Activated CD8-positive, alpha-beta T cell treated with anti-CD3 and anti-CD28 coated beads for 36 hours (primary cell): Measurements from ENCODE around the gene RBM15. TPM values are rescaled to one million over a fixed set of nuclear protein-coding genes. Genes with fewer than 3 reads are reported as not detected.

Experiments
- ATAC-seq: fragments of 200-7000 bp; cut with Tn5 transposase; one replicate; pipeline ENCODE4 v1.10.0; 2021; ENCODE audit warnings: mild to moderate bottlenecking, moderate library complexity
- CTCF ChIA-PET: fragments of 350-600 bp; sonication (Branson Sonifier 250); formaldehyde crosslinking; loops from one replicate; lab custom pipeline; 2021; ENCODE audit warnings: antibody characterized with exemption; lab: Charles Lee
- POLR2A ChIA-PET: fragments of 350-600 bp; sonication (Branson Sonifier 250); formaldehyde crosslinking; loops from one replicate; lab custom pipeline; 2021; ENCODE audit warnings: antibody characterized with exemption; lab: Charles Lee
- DNase-seq: peaks from one replicate; pipeline ENCODE4 v3.0.0-alpha.2; 2020
- H3K27ac Mint-ChIP-seq: one replicate; pipeline ENCODE4 v1.8.0; 2021; ENCODE audit warnings: mild to moderate bottlenecking, mixed read lengths
- H3K27me3 Mint-ChIP-seq: one replicate; pipeline ENCODE4 v1.8.0; 2021; ENCODE audit warnings: mixed read lengths
- H3K36me3 Mint-ChIP-seq: one replicate; pipeline ENCODE4 v1.8.0; 2021; ENCODE audit warnings: low read depth, mixed read lengths
- H3K4me1 Mint-ChIP-seq: one replicate; pipeline ENCODE4 v1.8.0; 2021; ENCODE audit warnings: low read depth, mixed read lengths
- H3K4me3 Mint-ChIP-seq: one replicate; pipeline ENCODE4 v1.8.0; 2021; ENCODE audit warnings: mild to moderate bottlenecking, moderate library complexity, mixed read lengths
- H3K9me3 Mint-ChIP-seq: one replicate; pipeline ENCODE4 v1.8.0; 2021; ENCODE audit warnings: mixed read lengths
- CTCF ChIP-seq: fragments of 200-600 bp; IDR thresholded peaks from one replicate; pipeline ENCODE4 v1.8.0; 2022; ENCODE audit warnings: antibody characterized with exemption, mild to moderate bottlenecking
- intact Hi-C: fragments of 100-400 bp; cut with micrococcal nuclease; formaldehyde crosslinking; loops from one replicate; pipeline ENCODE4 v1.10.0; 2022
- total RNA-seq, 2 experiments: library from RNA; stranded (reverse); gene quantifications; one replicate each; pipeline ENCODE4 v1.2.3, GENCODE V29; 2021

RBM15 gene
- total RNA-seq, 2 experiments from 2014 or later: 70.8 to 72.5 TPM

DNA sequence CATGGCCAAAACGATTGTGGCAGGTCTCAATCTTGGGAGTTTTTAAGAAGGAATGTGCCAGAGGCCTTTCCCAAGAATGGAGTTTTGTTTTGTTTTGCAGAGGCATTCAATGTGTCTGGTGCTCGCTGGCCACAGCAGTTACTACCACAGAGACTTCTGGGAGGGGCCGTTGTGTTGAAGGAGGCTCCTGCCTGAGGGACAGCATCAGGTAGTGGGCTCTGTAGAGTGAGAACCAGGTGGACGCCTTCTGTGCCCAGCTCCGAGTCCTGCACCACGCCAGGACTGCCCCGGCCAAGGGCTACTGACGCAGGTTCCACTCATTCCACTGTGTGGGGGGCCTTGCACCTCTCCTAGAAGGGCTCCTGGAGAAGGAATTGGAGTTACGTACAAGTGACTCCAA, 44.9 kb upstream of the RBM15 start:
- ChIA-PET POLR2A (no interaction called here), CTCF (interaction anchor here (1.7 kb wide), 1 partner anchor 18 kb away, joined by 7 read pairs; no protein-coding TSS in a partner anchor)
- intact Hi-C loops: no loop called here
- Mint-ChIP-seq H3K4me1 (no peaks in the 10 kb centered on the region), H3K4me3 (no peak overlapping the region), H3K27me3 (no peaks in the 10 kb centered on the region), H3K36me3 (no peaks in the 10 kb centered on the region), H3K9me3 (no peaks in the 10 kb centered on the region), H3K27ac (no peak overlapping the region)
- TF ChIP-seq CTCF: no peak
- no peak for DNase-seq
- no peak for ATAC-seq

GRCh38 chr1:110298991-110299390, 40.2 kb upstream of the RBM15 start:
- H3K4me1 Mint-ChIP-seq: no peaks in the 10 kb centered on the region
- no peaks in the 10 kb centered on the region for H3K27me3 Mint-ChIP-seq
- ChIA-PET POLR2A (interaction anchor here (1.1 kb wide), 1 partner anchor 76 kb away, joined by 3 read pairs; no protein-coding TSS in a partner anchor), CTCF (interaction anchor here (0.9 to 2.7 kb wide), 4 partner anchors 12 to 96 kb away, joined by 3 to 15 read pairs (median 9); no protein-coding TSS in a partner anchor)
- H3K9me3 Mint-ChIP-seq: no peaks in the 10 kb centered on the region
- no peak overlapping the region for H3K27ac Mint-ChIP-seq
- intact Hi-C loops: no loop called here
- no peak for DNase-seq
- TF ChIP-seq CTCF: no peak
- H3K4me3 Mint-ChIP-seq: no peak overlapping the region
- no peaks in the 10 kb centered on the region for H3K36me3 Mint-ChIP-seq
- ATAC-seq: no peak

GRCh38 chr1:110300412-110301085, 38.6 kb upstream of the RBM15 start:
- H3K27me3 Mint-ChIP-seq: no peaks in the 10 kb centered on the region
- intact Hi-C loops: no loop called here
- H3K36me3 Mint-ChIP-seq: no peaks in the 10 kb centered on the region
- DNase-seq (no peak), ATAC-seq (no peak)
- no peaks in the 10 kb centered on the region for H3K4me1 Mint-ChIP-seq
- no peak overlapping the region for H3K4me3 Mint-ChIP-seq
- no peaks in the 10 kb centered on the region for H3K9me3 Mint-ChIP-seq
- CTCF ChIA-PET: interaction anchor here (1.4 to 1.7 kb wide), 2 partner anchors 12 to 92 kb away, joined by 4 to 7 read pairs; no protein-coding TSS in a partner anchor
- POLR2A ChIA-PET: no interaction called here
- TF ChIP-seq CTCF: no peak
- H3K27ac Mint-ChIP-seq: no peak overlapping the region

DNA sequence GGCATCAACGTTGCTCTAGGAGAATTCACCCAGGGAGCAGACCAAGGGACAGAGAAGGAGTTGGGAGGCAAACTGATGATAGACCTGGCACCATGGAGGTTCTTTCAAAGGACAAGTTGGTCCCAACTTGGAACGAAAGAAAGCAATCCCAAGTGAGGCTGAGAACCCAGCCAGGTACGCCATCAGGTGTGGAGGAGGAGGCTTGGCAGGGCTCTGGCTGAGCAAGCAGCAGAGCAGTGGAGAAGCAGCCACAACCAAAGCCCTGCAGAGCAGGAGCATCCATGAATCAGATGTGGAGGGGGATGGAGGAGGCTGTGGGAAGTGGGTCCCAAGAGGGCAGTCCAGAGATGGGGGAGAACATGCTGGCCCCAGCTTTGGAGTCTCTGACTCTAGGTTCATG, 36.3 kb upstream of the RBM15 start:
- POLR2A ChIA-PET: no interaction called here
- H3K4me1 Mint-ChIP-seq: no peaks in the 10 kb centered on the region
- ATAC-seq: no peak
- H3K9me3 Mint-ChIP-seq: no peaks in the 10 kb centered on the region
- TF ChIP-seq CTCF: no peak
- H3K27me3 Mint-ChIP-seq: no peaks in the 10 kb centered on the region
- H3K27ac Mint-ChIP-seq: no peak overlapping the region
- CTCF ChIA-PET: interaction anchor here (3.4 to 22.5 kb wide), 2 partner anchors 10 to 98 kb away, joined by 21 to 761 read pairs; partner anchors contain the start of gene KCNC4
- no peak overlapping the region for H3K4me3 Mint-ChIP-seq
- no peak for DNase-seq
- no peaks in the 10 kb centered on the region for H3K36me3 Mint-ChIP-seq
- intact Hi-C loops: no loop called here

DNA sequence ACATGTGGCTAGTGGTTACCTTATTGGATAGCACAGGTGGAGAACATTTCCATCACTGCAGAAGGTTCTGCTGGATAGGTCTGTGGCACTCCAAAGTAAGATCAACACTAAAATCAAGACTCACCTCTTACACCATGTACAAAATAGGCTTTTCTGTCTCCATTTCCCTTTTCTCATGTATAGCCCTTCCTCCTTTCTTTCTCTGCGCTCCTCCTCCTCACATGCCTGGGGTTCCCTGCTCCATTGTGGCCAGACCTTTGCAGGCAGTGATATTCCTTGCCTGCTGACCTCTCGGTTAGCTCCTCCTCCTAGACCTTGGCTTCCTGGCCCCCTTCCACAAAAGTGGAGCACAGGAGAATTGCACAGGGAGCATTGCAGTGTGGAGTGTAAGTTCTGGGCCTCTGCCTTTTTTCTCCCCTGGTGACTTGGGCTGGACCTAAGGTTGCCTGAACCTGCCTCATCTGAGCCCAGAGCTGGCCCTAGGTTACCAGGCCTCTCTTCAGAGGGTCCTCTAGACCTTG, 33.2 kb upstream of the RBM15 start:
- no peak for ATAC-seq
- H3K36me3 Mint-ChIP-seq: no peaks in the 10 kb centered on the region
- no peaks in the 10 kb centered on the region for H3K9me3 Mint-ChIP-seq
- no peak for TF ChIP-seq CTCF
- ChIA-PET CTCF (interaction anchor here (1.1 to 22.5 kb wide), 3 partner anchors 7 to 190 kb away, joined by 4 to 761 read pairs (median 21); partner anchors contain the start of gene KCNC4), POLR2A (interaction anchor here (1.3 kb wide), 1 partner anchor 12 kb away, joined by 3 read pairs; no protein-coding TSS in a partner anchor)
- intact Hi-C loops: no loop called here
- no peaks in the 10 kb centered on the region for H3K4me1 Mint-ChIP-seq
- H3K27me3 Mint-ChIP-seq: no peaks in the 10 kb centered on the region
- no peak for DNase-seq
- H3K4me3 Mint-ChIP-seq: no peak overlapping the region
- H3K27ac Mint-ChIP-seq: no peak overlapping the region
